ENCODE data around the gene GINS2.

GRCh38 chr16:85658504-85659326 lies 30.0 kb downstream of the GINS2 start:
- TF ChIP-seq CTCF (IDR thresholded peaks at IDR 0.05) (no peak), EP300 (IDR thresholded peaks at IDR 0.05; ENCODE audit: low read depth) (no peak), POLR2A (IDR thresholded peaks at IDR 0.05) (no peak), POLR2AphosphoS5 (IDR thresholded peaks at IDR 0.05) (no peak)

All from transverse colon (tissue), 4 donors.